DND-41 (cell line): Measurements from ENCODE around the gene NPAS2.

Source experiments
- CTCF ChIP-seq: IDR thresholded peaks from 2 replicates; pipeline ENCODE4 v1.5.1; 2012; ENCODE audit warnings: borderline replicate concordance, low read length, moderate library complexity, mild to moderate bottlenecking; ENCODE audit not compliant: poor library complexity, severe bottlenecking; ENCODE audit errors: extremely low read depth
- EZH2 ChIP-seq: IDR thresholded peaks from 3 replicates; pipeline ENCODE4 v1.6.1; 2012; ENCODE audit warnings: borderline replicate concordance, low read depth, mild to moderate bottlenecking, moderate library complexity, low read length, inconsistent platforms; ENCODE audit not compliant: severe bottlenecking

- TF ChIP-seq CTCF = no peak
- TF ChIP-seq EZH2 = no peak
Observed at GRCh38 chr2:101011152-101011551, 191.2 kb downstream of the NPAS2 start.
